ENCODE measurements around the gene DPEP3. TPM values are rescaled to one million over a fixed set of nuclear protein-coding genes. Genes with fewer than 3 reads are reported as not detected.

Gene DPEP3
- total and polyA plus RNA-seq, 7 donors = 0.09 to 0.46 (median 0.27) TPM; not detected in 4

DNA sequence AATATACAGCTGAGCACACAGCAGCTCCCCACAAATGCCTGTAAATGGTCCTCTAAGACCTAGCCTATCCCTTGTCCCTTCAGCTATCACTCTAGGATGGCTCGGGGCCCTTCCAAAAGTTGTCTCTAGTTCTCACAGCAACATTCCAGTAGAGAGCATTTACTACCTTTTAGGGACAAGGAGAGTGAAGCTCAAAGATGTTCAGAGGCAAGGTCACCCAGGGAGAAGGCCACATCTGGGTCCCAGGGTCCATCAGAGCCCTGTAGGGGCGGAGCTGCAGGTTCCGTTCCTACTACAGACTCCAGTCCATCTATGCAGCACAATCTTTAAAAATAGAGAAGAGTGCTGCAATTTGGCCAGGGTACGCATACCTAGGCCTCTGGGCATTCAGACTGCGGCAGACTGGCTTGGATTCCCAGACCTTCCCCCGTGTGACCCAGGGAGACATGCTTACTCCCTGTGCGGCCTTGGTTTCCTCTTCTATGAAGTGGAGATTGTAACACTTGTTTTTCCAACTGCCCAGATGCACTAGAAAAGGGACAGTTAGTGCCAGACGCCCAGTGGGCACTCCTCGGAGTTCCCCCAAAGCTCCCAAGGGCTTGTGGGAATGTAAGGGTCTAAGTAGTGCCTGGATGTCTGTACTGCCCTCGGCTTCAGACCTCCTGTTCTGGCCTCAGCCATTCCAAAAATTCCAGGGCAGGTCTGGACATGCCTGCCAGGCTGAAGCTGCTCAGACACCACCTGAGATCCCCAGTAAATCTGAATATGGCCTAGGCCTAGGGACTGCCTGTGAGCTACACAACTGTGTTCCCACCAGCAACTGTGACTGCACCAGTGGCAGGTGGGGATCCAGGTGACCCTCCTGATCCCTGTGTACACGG is 14.4 kb downstream of the DPEP3 start:
- intact Hi-C loops (cut with DNase I) = no loop called here

DNA sequence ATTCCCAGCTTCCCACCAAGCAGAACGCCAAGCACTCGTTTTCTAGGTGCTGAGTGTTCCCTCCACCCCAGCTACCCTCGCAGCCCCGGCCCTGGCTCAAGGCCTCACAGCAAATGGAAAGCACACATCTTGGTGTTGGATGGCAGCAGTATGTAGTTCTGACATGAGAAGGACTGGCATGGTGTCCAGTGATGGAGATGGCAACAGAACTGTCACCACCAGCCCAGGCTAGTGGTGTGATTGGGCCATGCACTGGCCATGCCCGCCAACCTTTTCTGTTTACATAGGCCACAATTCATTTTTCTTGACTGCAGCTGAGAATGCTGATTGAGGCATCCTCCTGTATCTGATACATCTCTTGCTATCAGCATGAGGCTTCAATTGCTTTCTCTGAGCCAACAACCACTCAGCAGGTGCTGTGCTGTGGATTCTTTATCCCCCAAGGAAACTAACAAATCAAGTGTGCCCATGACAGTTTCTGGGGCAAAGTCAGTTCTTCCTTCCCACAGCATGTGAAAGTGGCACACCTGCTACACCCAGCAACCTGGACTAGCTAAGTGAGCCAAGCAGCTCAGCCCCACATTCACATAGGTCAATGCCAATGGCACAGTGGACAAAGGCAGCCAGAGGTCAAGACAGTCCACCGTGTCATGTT is 15.7 kb downstream of the DPEP3 start:
- intact Hi-C loops (cut with DNase I) = no loop called here
- no peak for TF ChIP-seq EP300 (IDR thresholded peaks at IDR 0.05)
- TF ChIP-seq POLR2AphosphoS5 (IDR thresholded peaks at IDR 0.05) = no peak
- TF ChIP-seq, protein P1, sequence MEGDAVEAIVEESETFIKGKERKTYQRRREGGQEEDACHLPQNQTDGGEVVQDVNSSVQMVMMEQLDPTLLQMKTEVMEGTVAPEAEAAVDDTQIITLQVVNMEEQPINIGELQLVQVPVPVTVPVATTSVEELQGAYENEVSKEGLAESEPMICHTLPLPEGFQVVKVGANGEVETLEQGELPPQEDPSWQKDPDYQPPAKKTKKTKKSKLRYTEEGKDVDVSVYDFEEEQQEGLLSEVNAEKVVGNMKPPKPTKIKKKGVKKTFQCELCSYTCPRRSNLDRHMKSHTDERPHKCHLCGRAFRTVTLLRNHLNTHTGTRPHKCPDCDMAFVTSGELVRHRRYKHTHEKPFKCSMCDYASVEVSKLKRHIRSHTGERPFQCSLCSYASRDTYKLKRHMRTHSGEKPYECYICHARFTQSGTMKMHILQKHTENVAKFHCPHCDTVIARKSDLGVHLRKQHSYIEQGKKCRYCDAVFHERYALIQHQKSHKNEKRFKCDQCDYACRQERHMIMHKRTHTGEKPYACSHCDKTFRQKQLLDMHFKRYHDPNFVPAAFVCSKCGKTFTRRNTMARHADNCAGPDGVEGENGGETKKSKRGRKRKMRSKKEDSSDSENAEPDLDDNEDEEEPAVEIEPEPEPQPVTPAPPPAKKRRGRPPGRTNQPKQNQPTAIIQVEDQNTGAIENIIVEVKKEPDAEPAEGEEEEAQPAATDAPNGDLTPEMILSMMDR (IDR thresholded peaks at IDR 0.05) = no peak
- no peak for TF ChIP-seq POLR2A (IDR thresholded peaks at IDR 0.05)
- Histone ChIP-seq H3K9me3 (no peaks in the 10 kb centered on the region), H3K4me3 (no peak overlapping the region), H3K27me3 (no peaks in the 10 kb centered on the region), H3K4me1 (peaks cover 0 to 80% (median 65%) of the 10 kb centered on the region in 4 donors), H3K36me3 (peaks cover 18 to 38% (median 30%) of the 10 kb centered on the region in 4 donors), H3K27ac (peak overlapping the region; percentile 31 to 99 (median 96))
- DNase-seq = no peak
- 91 to 92% methylated on average over 6 of the region's 6 CpGs for WGBS, 2 donors

More for the DNA sequence above, 14.4 kb downstream of the DPEP3 start:
- H3K4me1 ChIP-seq = peaks cover 0 to 68% (median 55%) of the 10 kb centered on the region in 4 donors
- 83 to 87% methylated on average over 11 of the region's 11 CpGs for WGBS, 2 donors
- no peak for DNase-seq
- no peaks in the 10 kb centered on the region for H3K27me3 ChIP-seq
- no peaks in the 10 kb centered on the region for H3K9me3 ChIP-seq
- peaks cover 8 to 25% (median 22%) of the 10 kb centered on the region in 4 donors for H3K36me3 ChIP-seq
- no peak for TF ChIP-seq EP300 (IDR thresholded peaks at IDR 0.05)
- no peak for TF ChIP-seq POLR2AphosphoS5 (IDR thresholded peaks at IDR 0.05)
- TF ChIP-seq, protein P1 (IDR thresholded peaks at IDR 0.05) = no peak
- no peak for TF ChIP-seq POLR2A (IDR thresholded peaks at IDR 0.05)
- peak overlapping the region; percentile 93 to 99 (median 96) for H3K27ac ChIP-seq
- H3K4me3 ChIP-seq = peak overlapping the region in 3 of 4 donors; percentile 71 to 88 (median 81)

DNA sequence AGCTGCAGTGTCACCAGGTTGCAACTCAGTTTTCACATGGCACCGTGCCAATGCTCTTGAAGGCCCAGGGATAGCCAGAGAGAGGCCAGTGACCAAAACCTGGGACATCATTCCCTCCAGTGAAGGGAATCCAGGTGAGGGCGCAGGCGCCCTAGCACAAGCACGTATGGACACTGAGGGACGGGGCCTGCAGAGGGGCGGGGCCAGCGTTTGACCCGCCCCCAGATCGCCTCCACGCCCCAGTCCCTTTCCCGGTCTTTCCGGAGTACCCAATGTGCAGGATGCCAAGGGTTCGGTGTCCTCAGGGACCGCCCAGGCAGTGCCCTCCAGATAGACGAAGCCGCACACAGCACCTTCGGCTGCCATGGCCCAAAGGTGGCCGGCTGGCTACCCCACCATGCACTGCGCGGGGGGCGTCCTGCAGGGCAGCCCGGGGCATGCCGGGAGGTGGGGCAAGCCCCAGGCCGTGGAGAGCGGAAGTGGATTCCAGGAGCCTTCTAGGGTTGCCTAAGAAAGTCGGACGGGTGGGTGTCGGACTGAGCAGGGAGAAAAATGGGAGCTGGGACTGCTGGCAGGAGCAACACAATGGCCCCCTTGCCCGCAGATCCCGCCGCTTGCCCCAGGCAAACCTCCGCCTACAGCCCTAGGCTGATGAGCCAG is 16.5 kb downstream of the DPEP3 start:
- H3K36me3 ChIP-seq = peaks cover 22 to 46% (median 32%) of the 10 kb centered on the region in 4 donors
- H3K27ac ChIP-seq = peak overlapping the region; percentile 31 to 99 (median 96)
- TF ChIP-seq POLR2A (IDR thresholded peaks at IDR 0.05) = no peak
- no peak for TF ChIP-seq EP300 (IDR thresholded peaks at IDR 0.05)
- no peak for TF ChIP-seq POLR2AphosphoS5 (IDR thresholded peaks at IDR 0.05)
- TF ChIP-seq, protein P1 (IDR thresholded peaks at IDR 0.05) = no peak
- H3K27me3 ChIP-seq = no peaks in the 10 kb centered on the region
- peaks cover 0 to 84% (median 72%) of the 10 kb centered on the region in 4 donors for H3K4me1 ChIP-seq
- no peak overlapping the region for H3K4me3 ChIP-seq
- WGBS, 2 donors = 58 to 74% methylated on average over 32 of the region's 32 CpGs
- no peak for DNase-seq
- H3K9me3 ChIP-seq = no peaks in the 10 kb centered on the region
- intact Hi-C loops (cut with DNase I) = no loop called here

DNA sequence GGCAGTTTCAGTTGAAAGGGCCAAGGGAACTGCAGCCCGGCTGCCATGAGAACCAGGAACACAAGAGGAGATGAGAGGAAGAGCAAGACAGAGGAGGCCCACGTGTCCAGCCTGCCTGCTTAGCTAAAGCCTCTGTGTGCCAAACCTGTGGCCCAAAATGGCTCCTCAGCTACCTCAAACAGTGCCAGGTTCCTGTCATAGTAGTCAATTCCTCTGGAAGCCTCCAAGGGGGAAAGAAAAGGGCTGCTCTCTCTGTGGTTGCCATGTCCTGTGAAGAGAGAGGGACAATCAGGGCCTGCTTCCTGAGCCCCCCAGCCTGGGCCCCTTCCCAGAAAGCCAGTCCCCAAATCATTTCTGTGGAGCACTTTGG is 17.0 kb downstream of the DPEP3 start:
- no peak for DNase-seq
- H3K4me1 ChIP-seq = peaks cover 0 to 84% (median 73%) of the 10 kb centered on the region in 4 donors

More for the DNA sequence above, 17.0 kb downstream of the DPEP3 start:
- peak overlapping the region; percentile 31 to 99 (median 96) for H3K27ac ChIP-seq
- no peak overlapping the region for H3K4me3 ChIP-seq
- H3K36me3 ChIP-seq = peaks cover 23 to 51% (median 35%) of the 10 kb centered on the region in 4 donors
- no peaks in the 10 kb centered on the region for H3K9me3 ChIP-seq
- intact Hi-C loops (cut with DNase I) = no loop called here
- H3K27me3 ChIP-seq = no peaks in the 10 kb centered on the region
- TF ChIP-seq POLR2AphosphoS5 (IDR thresholded peaks at IDR 0.05) = no peak
- TF ChIP-seq, protein P1 (IDR thresholded peaks at IDR 0.05) = no peak
- no peak for TF ChIP-seq EP300 (IDR thresholded peaks at IDR 0.05)
- 75 to 77% methylated on average over 2 of the region's 2 CpGs for WGBS, 2 donors

All from sigmoid colon (tissue), 7 donors.